ENCODE data around the gene PDE6B.
"Not testable (repeated sequence)": the region's sequence is repeated elsewhere in the genome, so short reads cannot be mapped to it uniquely, and the experiment has no call there.

PDE6B gene

GRCh38 chr4:683247-683897 lies 58.0 kb downstream of the PDE6B start:
- ATAC-seq = no peak
- DNase-seq = no peak

GRCh38 chr4:683982-684622 lies 58.7 kb downstream of the PDE6B start:
- peak; percentile 60 for DNase-seq
- ATAC-seq = no peak

GRCh38 chr4:684623-685327 lies 59.4 kb downstream of the PDE6B start:
- DNase-seq (no peak), ATAC-seq (no peak)

- ATAC-seq = no peak
- no peak for DNase-seq
Measured at GRCh38 chr4:685679-686412, 60.5 kb downstream of the PDE6B start.

- DNase-seq = no peak
- ATAC-seq = no peak
Measured at GRCh38 chr4:686413-687040, 61.2 kb downstream of the PDE6B start.

GRCh38 chr4:687048-687970 lies 61.9 kb downstream of the PDE6B start:
- ATAC-seq (no peak), DNase-seq (no peak)

- ATAC-seq = no peak
Measured at GRCh38 chr4:687971-688853, 62.8 kb downstream of the PDE6B start.

GRCh38 chr4:688854-689681 lies 63.7 kb downstream of the PDE6B start, which contains the start of gene SLC49A3:
SLC49A3 (minus strand) TSS chr4:689151; CDS start chr4:689127, 24 bp downstream.
- ATAC-seq (no peak), DNase-seq (no peak)

More at GRCh38 chr4:687971-688853, 62.8 kb downstream of the PDE6B start:
- DNase-seq = no peak

GRCh38 chr4:689723-690122 lies 64.3 kb downstream of the PDE6B start:
- DNase-seq = no peak

GRCh38 chr4:692771-693554 lies 67.6 kb downstream of the PDE6B start:
- ATAC-seq (no peak), DNase-seq (no peak)

More at GRCh38 chr4:689723-690122, 64.3 kb downstream of the PDE6B start:
- no peak for ATAC-seq

GRCh38 chr4:694341-694940 lies 69.1 kb downstream of the PDE6B start:
- DNase-seq, ATAC-seq: not testable (repeated sequence)

- DNase-seq = no peak
- ATAC-seq = no peak
Measured at GRCh38 chr4:699816-700580, 74.6 kb downstream of the PDE6B start.

GRCh38 chr4:700587-701264 lies 75.4 kb downstream of the PDE6B start:
- ATAC-seq (no peak), DNase-seq (no peak)

- no peak for ATAC-seq
- DNase-seq = no peak
Measured at GRCh38 chr4:702618-703048, 77.3 kb downstream of the PDE6B start.

GRCh38 chr4:703336-704197 lies 78.2 kb downstream of the PDE6B start:
- DNase-seq (no peak), ATAC-seq (no peak)
